ENCODE measurements around the gene TBC1D4. TPM values are rescaled to one million over a fixed set of nuclear protein-coding genes. Genes with fewer than 3 reads are reported as not detected.

The TBC1D4 gene
- total and polyA plus RNA-seq, 2 experiments from 2014 or later = 18.7 to 38.2 TPM

DNA sequence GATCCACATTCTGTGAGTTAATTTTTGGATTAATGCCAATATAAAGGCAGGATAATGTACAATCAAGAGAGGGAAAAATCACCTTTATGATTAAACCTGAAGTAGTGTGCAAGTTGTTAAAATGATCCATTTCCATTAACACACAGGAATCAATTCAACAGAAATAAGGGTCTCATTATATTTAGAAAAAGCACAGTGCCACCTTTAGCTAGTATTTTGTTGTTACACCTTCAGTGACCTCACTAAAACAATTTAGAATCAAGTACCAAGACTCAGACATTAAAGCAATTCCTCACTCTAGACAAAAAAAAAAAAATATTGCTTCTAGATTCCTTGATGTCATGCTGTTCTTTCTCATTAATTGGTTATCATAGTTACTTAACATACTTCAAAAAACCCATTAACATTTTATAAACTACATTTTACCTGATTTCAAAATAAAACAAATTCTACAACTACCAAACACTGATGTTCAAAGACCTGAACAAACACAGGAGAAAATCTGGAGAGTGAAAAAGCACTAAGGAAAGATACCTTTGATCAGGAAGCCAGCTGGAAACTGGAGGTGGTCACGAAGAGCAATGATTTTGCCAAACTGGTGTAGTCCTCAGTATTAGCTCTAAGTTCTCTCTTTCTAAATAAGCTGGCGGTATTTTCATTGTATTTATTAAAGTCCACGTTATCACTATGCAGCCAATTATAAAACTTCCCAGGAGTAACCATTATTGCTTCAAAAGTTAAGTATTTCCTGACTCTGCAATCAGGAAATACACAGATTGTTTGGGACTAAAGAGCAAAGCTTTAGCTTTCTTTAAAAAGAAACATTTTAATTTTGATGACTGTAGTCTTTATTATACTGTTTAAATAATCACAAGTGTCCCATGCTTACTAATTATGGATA, 115.3 kb downstream of the TBC1D4 start (continued):
- TF ChIP-seq, protein P1, sequence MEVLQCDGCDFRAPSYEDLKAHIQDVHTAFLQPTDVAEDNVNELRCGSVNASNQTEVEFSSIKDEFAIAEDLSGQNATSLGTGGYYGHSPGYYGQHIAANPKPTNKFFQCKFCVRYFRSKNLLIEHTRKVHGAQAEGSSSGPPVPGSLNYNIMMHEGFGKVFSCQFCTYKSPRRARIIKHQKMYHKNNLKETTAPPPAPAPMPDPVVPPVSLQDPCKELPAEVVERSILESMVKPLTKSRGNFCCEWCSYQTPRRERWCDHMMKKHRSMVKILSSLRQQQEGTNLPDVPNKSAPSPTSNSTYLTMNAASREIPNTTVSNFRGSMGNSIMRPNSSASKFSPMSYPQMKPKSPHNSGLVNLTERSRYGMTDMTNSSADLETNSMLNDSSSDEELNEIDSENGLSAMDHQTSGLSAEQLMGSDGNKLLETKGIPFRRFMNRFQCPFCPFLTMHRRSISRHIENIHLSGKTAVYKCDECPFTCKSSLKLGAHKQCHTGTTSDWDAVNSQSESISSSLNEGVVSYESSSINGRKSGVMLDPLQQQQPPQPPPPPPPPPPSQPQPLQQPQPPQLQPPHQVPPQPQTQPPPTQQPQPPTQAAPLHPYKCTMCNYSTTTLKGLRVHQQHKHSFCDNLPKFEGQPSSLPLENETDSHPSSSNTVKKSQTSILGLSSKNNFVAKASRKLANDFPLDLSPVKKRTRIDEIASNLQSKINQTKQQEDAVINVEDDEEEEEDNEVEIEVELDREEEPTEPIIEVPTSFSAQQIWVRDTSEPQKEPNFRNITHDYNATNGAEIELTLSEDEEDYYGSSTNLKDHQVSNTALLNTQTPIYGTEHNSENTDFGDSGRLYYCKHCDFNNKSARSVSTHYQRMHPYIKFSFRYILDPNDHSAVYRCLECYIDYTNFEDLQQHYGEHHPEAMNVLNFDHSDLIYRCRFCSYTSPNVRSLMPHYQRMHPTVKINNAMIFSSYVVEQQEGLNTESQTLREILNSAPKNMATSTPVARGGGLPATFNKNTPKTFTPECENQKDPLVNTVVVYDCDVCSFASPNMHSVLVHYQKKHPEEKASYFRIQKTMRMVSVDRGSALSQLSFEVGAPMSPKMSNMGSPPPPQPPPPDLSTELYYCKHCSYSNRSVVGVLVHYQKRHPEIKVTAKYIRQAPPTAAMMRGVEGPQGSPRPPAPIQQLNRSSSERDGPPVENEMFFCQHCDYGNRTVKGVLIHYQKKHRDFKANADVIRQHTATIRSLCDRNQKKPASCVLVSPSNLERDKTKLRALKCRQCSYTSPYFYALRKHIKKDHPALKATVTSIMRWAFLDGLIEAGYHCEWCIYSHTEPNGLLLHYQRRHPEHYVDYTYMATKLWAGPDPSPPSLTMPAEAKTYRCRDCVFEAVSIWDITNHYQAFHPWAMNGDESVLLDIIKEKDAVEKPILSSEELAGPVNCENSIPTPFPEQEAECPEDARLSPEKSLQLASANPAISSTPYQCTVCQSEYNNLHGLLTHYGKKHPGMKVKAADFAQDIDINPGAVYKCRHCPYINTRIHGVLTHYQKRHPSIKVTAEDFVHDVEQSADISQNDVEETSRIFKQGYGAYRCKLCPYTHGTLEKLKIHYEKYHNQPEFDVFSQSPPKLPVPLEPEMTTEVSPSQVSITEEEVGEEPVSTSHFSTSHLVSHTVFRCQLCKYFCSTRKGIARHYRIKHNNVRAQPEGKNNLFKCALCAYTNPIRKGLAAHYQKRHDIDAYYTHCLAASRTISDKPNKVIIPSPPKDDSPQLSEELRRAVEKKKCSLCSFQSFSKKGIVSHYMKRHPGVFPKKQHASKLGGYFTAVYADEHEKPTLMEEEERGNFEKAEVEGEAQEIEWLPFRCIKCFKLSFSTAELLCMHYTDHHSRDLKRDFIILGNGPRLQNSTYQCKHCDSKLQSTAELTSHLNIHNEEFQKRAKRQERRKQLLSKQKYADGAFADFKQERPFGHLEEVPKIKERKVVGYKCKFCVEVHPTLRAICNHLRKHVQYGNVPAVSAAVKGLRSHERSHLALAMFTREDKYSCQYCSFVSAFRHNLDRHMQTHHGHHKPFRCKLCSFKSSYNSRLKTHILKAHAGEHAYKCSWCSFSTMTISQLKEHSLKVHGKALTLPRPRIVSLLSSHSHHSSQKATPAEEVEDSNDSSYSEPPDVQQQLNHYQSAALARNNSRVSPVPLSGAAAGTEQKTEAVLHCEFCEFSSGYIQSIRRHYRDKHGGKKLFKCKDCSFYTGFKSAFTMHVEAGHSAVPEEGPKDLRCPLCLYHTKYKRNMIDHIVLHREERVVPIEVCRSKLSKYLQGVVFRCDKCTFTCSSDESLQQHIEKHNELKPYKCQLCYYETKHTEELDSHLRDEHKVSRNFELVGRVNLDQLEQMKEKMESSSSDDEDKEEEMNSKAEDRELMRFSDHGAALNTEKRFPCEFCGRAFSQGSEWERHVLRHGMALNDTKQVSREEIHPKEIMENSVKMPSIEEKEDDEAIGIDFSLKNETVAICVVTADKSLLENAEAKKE (CRISPR knock-in tag; IDR thresholded peaks at IDR 0.05) = no peak
- no peak for TF ChIP-seq CTCF (conservative IDR thresholded peaks at IDR 0.05; ENCODE audit: low read depth in 2 of 2)
- no peak for TF ChIP-seq EZH2phosphoT487 (IDR thresholded peaks at IDR 0.05; ENCODE audit: unreplicated experiment)
- no peak for TF ChIP-seq STAT1 (IDR thresholded peaks at IDR 0.05; ENCODE audit: unreplicated experiment)
- TF ChIP-seq, protein P2, sequence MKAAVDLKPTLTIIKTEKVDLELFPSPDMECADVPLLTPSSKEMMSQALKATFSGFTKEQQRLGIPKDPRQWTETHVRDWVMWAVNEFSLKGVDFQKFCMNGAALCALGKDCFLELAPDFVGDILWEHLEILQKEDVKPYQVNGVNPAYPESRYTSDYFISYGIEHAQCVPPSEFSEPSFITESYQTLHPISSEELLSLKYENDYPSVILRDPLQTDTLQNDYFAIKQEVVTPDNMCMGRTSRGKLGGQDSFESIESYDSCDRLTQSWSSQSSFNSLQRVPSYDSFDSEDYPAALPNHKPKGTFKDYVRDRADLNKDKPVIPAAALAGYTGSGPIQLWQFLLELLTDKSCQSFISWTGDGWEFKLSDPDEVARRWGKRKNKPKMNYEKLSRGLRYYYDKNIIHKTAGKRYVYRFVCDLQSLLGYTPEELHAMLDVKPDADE (IDR thresholded peaks at IDR 0.05) = no peak
- no peak for TF ChIP-seq ZNF114 (CRISPR knock-in tag; IDR thresholded peaks at IDR 0.05)
- no peak for TF ChIP-seq CREB1 (CRISPR knock-in tag; IDR thresholded peaks at IDR 0.05; ENCODE audit: low read depth)
- no peak for TF ChIP-seq POLR2AphosphoS5 (IDR thresholded peaks at IDR 0.05; ENCODE audit: low read depth)
- TF ChIP-seq ZNF331 (CRISPR knock-in tag; IDR thresholded peaks at IDR 0.05; ENCODE audit: low read depth) = no peak
- no peak for TF ChIP-seq NANOG (IDR thresholded peaks at IDR 0.05; ENCODE audit: borderline replicate concordance)
- no peak for TF ChIP-seq JUNB (IDR thresholded peaks at IDR 0.05; ENCODE audit: unreplicated experiment)
